Thyroid gland (tissue), 4 donors: ENCODE results near the gene EDAR. TPM values are rescaled to one million over a fixed set of nuclear protein-coding genes. Genes with fewer than 3 reads are reported as not detected.

Experiments
- DNase-seq, 2 donors: peaks; one replicate each; pipeline ENCODE4 v3.0.0-alpha.2; 2019
- H3K27ac ChIP-seq, 3 donors: fragments of 200-600 bp; sonication (generic); 1 replicate in 2 of 3; 2 replicates in 1 of 3; pipeline ENCODE4 v1.5.1; 2016 to 2019; ENCODE audit warnings: mild to moderate bottlenecking in 1 of 3, moderate library complexity in 1 of 3
- H3K27me3 ChIP-seq: fragments of 200-600 bp; sonication (generic); one replicate; pipeline ENCODE4 v1.5.1; 2019
- H3K36me3 ChIP-seq, 2 donors: fragments of 200-600 bp; sonication (generic); one replicate each; pipeline ENCODE4 v1.5.1; 2016 to 2019
- H3K4me1 ChIP-seq, 2 donors: fragments of 200-600 bp; sonication (generic); one replicate each; pipeline ENCODE4 v1.5.1; 2017 to 2019
- H3K4me3 ChIP-seq, 3 donors: fragments of 200-600 bp; sonication (generic); replicated peaks in 1 of 3; 1 replicate in 2 of 3; 2 replicates in 1 of 3; pipeline ENCODE4 v1.5.1; 2016; ENCODE audit warnings: mild to moderate bottlenecking in 1 of 3
- H3K9me3 ChIP-seq: fragments of 200-600 bp; sonication (generic); one replicate; pipeline ENCODE4 v1.5.1; 2017
- POLR2A ChIP-seq, 2 donors: fragments of 450-650 bp; IDR thresholded peaks; one replicate each; pipeline ENCODE4 v1.6.1; 2017; ENCODE audit warnings: antibody characterized with exemption in 2 of 2, mild to moderate bottlenecking in 2 of 2, moderate library complexity in 1 of 2
- WGBS, 2 donors: methylation state at CpG; one replicate each; pipeline ENCODE4 v1.1.5; 2017; 5-methylcytosine and 5-hydroxymethylcytosine counted together
- intact Hi-C: fragments of 100-400 bp; cut with DNase I; formaldehyde crosslinking; loops from one replicate; pipeline ENCODE4 v1.15.1; 2023
- total RNA-seq, 4 donors: library from RNA; depleted of rRNA; stranded (reverse); fragments of >200 nt; gene quantifications; one replicate each; pipeline ENCODE4 v1.2.3, GENCODE V29; 2016
- TF ChIP-seq, protein P1 (sequence below), 6 experiments: fragments of 200-600 bp in 3 of 6; fragments of 450-650 bp in 3 of 6; sonication (generic) in 3 of 6; IDR thresholded peaks; one replicate each; pipeline ENCODE4 v1.5.1; 2016 to 2019; ENCODE audit warnings: antibody characterized with exemption in 6 of 6, mild to moderate bottlenecking in 2 of 6, inconsistent platforms in 1 of 6, moderate library complexity in 1 of 6

Gene EDAR
- total RNA-seq, 4 donors from 2014 or later, result not detected

DNA sequence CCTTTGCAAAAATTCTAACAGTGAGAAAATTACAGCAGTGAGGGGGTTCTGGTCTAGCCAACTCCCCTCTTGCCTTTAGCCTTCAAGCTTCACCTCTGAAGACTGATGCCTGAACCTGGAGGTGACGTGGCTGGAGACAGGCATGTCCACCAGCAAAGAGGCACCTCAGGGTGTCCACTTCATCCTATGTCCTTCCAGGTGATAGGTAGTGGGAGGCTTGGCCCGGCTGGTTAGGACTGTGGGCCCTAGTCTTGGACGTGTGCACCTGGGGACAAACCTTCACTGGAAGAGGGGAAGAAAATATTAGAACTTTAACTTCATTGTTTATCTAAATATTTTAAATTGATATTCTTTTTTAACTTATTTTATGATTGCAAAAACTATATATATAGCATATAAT is 35.5 kb upstream of the EDAR start:
- Histone ChIP-seq H3K36me3 (no peaks in the 10 kb centered on the region), H3K4me3 (no peak overlapping the region), H3K27ac (no peak overlapping the region), H3K4me1 (no peaks in the 10 kb centered on the region), H3K27me3 (no peaks in the 10 kb centered on the region), H3K9me3 (no peaks in the 10 kb centered on the region)
- 91 to 94% methylated on average over 3 of the region's 3 CpGs for WGBS, 2 donors
- TF ChIP-seq, protein P1, sequence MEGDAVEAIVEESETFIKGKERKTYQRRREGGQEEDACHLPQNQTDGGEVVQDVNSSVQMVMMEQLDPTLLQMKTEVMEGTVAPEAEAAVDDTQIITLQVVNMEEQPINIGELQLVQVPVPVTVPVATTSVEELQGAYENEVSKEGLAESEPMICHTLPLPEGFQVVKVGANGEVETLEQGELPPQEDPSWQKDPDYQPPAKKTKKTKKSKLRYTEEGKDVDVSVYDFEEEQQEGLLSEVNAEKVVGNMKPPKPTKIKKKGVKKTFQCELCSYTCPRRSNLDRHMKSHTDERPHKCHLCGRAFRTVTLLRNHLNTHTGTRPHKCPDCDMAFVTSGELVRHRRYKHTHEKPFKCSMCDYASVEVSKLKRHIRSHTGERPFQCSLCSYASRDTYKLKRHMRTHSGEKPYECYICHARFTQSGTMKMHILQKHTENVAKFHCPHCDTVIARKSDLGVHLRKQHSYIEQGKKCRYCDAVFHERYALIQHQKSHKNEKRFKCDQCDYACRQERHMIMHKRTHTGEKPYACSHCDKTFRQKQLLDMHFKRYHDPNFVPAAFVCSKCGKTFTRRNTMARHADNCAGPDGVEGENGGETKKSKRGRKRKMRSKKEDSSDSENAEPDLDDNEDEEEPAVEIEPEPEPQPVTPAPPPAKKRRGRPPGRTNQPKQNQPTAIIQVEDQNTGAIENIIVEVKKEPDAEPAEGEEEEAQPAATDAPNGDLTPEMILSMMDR (IDR thresholded peaks at IDR 0.05), result no peak
- TF ChIP-seq POLR2A (IDR thresholded peaks at IDR 0.05), result no peak
- intact Hi-C loops, result no loop called here
- DNase-seq, result no peak

DNA sequence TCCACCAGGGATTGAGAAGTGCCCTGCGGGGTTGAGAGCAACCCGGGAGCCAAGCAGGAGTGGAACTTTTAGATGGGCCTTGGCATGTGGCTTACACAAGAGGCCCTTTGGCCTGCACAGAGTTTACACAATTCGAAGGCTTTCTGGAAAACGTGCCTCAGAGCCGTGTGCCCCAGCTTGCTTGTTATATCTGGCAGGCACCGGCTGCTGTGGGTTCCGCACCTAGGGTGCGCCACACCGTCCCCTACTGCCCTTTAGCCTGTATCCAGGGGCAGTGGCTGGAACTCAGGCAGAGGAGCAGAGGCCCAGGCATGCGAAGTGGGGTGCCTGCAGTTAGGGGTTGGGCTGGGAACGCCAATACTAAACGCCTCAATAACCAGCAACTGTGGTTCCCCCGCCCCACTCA is 32.9 kb upstream of the EDAR start:
- no peak overlapping the region for H3K4me3 ChIP-seq
- DNase-seq, result no peak
- no peaks in the 10 kb centered on the region for H3K27me3 ChIP-seq
- TF ChIP-seq, protein P1 (IDR thresholded peaks at IDR 0.05), result no peak
- TF ChIP-seq POLR2A (IDR thresholded peaks at IDR 0.05), result no peak
- no peaks in the 10 kb centered on the region for H3K9me3 ChIP-seq
- no peak overlapping the region for H3K27ac ChIP-seq
- H3K4me1 ChIP-seq, result no peaks in the 10 kb centered on the region
- WGBS, 2 donors, result 78 to 82% methylated on average over 11 to 12 of the region's 13 CpGs
- H3K36me3 ChIP-seq, result no peaks in the 10 kb centered on the region
- intact Hi-C loops, result no loop called here

DNA sequence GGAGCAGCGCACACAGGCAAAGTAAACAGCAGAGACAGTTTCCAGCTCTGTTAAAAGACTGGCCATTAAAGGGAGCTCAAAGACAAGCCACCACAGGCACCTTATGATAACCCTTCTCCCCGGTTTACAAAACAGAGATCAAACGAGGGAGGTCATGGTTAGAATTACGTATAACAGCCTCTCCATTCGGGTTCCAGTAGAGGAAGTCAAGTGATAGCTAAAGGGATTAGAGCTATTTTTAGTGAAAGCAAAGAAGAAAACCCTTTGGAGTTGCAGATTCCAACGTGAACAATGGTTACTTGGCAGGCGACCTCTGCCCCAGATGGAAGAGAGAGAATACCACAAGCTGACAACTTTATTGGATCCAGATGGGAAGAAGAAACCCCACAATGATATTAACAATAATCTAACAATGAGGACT is 31.2 kb upstream of the EDAR start:
- H3K4me1 ChIP-seq, result no peaks in the 10 kb centered on the region
- DNase-seq, result no peak
- 35 to 37% methylated on average over 7 of the region's 7 CpGs for WGBS, 2 donors
- TF ChIP-seq, protein P1 (IDR thresholded peaks at IDR 0.05), result no peak
- TF ChIP-seq POLR2A (IDR thresholded peaks at IDR 0.05), result no peak
- no peak overlapping the region for H3K27ac ChIP-seq
- intact Hi-C loops, result no loop called here
- H3K27me3 ChIP-seq, result no peaks in the 10 kb centered on the region
- H3K36me3 ChIP-seq, result no peaks in the 10 kb centered on the region
- no peak overlapping the region for H3K4me3 ChIP-seq
- H3K9me3 ChIP-seq, result no peaks in the 10 kb centered on the region

DNA sequence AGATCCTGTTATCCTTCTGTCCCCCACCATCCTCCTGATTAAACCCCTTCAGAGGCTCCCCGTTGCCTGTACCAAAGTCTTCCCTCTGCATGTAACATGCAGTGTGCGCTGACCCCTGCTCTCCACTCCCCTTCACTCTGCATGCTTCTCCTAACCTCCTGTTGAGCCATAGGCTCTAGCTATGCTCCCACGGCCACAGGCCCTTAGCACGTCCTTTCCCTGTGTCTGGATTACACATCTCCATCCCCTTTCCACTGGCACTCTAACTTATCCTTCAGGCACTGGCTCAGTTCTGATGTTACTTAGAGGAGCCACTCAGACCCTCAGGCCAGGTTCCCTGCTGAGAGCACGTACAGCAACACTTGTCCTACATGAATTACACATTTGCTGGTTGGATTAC is 29.4 kb upstream of the EDAR start:
- Histone ChIP-seq H3K9me3 (no peaks in the 10 kb centered on the region), H3K36me3 (no peaks in the 10 kb centered on the region), H3K27ac (no peak overlapping the region), H3K4me3 (no peak overlapping the region), H3K4me1 (no peaks in the 10 kb centered on the region), H3K27me3 (no peaks in the 10 kb centered on the region)
- no peak for TF ChIP-seq POLR2A (IDR thresholded peaks at IDR 0.05)
- TF ChIP-seq, protein P1 (IDR thresholded peaks at IDR 0.05), result no peak
- WGBS, 2 donors, result 88 to 91% methylated on average over 5 of the region's 5 CpGs
- intact Hi-C loops, result no loop called here
- no peak for DNase-seq

DNA sequence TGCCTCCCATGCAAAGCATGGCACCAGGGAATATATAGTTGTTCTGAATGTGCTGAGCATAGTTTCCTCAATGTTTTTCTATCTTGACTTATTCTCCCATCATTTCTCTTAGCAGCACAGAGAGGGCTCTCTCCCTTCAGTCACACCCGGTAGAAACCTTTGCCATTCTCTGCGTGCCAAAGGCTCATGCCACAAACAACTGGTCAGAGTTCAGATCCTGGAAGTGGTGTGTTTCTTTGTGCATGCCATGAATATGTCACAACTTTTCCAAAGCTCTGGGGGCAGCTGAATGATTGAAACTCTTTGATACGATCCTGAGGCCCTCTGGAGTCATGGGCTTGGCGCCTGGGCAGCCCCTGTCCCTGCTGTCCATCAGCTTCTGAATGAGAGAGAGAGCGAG is 28.0 kb upstream of the EDAR start:
- H3K27ac ChIP-seq, result no peak overlapping the region
- H3K9me3 ChIP-seq, result no peaks in the 10 kb centered on the region
- intact Hi-C loops, result no loop called here
- no peaks in the 10 kb centered on the region for H3K36me3 ChIP-seq
- no peak for DNase-seq
- H3K4me1 ChIP-seq, result no peaks in the 10 kb centered on the region
- WGBS, 2 donors, result 78 to 86% methylated on average over 5 of the region's 5 CpGs
- no peak for TF ChIP-seq POLR2A (IDR thresholded peaks at IDR 0.05)
- no peaks in the 10 kb centered on the region for H3K27me3 ChIP-seq
- H3K4me3 ChIP-seq, result no peak overlapping the region

DNA sequence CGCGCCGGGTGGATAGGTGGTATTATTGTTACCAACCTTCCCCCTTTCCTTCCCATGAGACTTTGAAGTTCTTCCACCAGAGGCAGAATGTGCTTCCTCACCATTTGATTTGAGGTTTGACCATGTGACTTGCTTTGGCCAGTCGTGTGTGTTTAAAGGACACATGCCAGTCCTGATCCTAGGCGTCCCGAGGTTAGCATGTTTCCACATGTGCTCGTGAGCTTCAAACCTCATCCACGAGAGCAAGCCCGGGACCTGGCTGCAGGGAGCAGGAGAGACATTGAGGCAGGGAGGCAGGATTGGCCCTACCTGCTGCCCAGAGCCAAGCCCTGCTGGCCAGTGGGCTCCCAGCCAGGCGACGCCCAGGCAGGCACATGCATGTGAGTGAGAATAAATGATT is 27.4 kb upstream of the EDAR start:
- Histone ChIP-seq H3K4me3 (no peak overlapping the region), H3K4me1 (no peaks in the 10 kb centered on the region), H3K27me3 (no peaks in the 10 kb centered on the region), H3K27ac (no peak overlapping the region), H3K9me3 (no peaks in the 10 kb centered on the region), H3K36me3 (no peaks in the 10 kb centered on the region)
- TF ChIP-seq, protein P1 (IDR thresholded peaks at IDR 0.05), result no peak
- TF ChIP-seq POLR2A (IDR thresholded peaks at IDR 0.05), result no peak
- intact Hi-C loops, result no loop called here
- no peak for DNase-seq
- WGBS, 2 donors, result 87 to 98% methylated on average over 11 of the region's 11 CpGs
